HG02973 (cell line): ENCODE data around the gene APOL3.
"Not testable (repeated sequence)": the region's sequence is repeated elsewhere in the genome, so short reads cannot be mapped to it uniquely, and the experiment has no call there.

Experiments used
- ATAC-seq: cut with Tn5 transposase; IDR thresholded peaks from one replicate; pipeline ENCODE4 v1.9.1; 2021; ENCODE audit warnings: moderate library complexity; ENCODE audit not compliant: unreplicated experiment

The APOL3 gene

GRCh38 chr22:36162127-36163034 is 1.8 kb upstream of the APOL3 start:
- peak; percentile 50 for ATAC-seq

- not testable (repeated sequence) for ATAC-seq
Observed at GRCh38 chr22:36161793-36162126, 1.2 kb upstream of the APOL3 start.

- ATAC-seq = no peak
Observed at GRCh38 chr22:36156515-36157419, 3.8 kb downstream of the APOL3 start.

- ATAC-seq = no peak
Observed at GRCh38 chr22:36156119-36156514, 4.4 kb downstream of the APOL3 start.

GRCh38 chr22:36155702-36156101 is 4.9 kb downstream of the APOL3 start:
- ATAC-seq = no peak

GRCh38 chr22:36154423-36154945 is 6.1 kb downstream of the APOL3 start:
- no peak for ATAC-seq

GRCh38 chr22:36153501-36154422 is 6.8 kb downstream of the APOL3 start:
- ATAC-seq = no peak

- not testable (repeated sequence) for ATAC-seq
Observed at GRCh38 chr22:36152821-36153220, 7.7 kb downstream of the APOL3 start.

GRCh38 chr22:36152088-36152487 is 8.5 kb downstream of the APOL3 start:
- ATAC-seq = no peak

- ATAC-seq = no peak
Observed at GRCh38 chr22:36151006-36151595, 9.5 kb downstream of the APOL3 start.

- no peak for ATAC-seq
Observed at GRCh38 chr22:36149441-36149840, 11.1 kb downstream of the APOL3 start.

- no peak for ATAC-seq
Observed at GRCh38 chr22:36148411-36148810, 12.1 kb downstream of the APOL3 start.

- ATAC-seq = no peak
Observed at GRCh38 chr22:36147196-36147791, 13.3 kb downstream of the APOL3 start.

- no peak for ATAC-seq
Observed at GRCh38 chr22:36145881-36146280, 14.7 kb downstream of the APOL3 start.

GRCh38 chr22:36144886-36145541 is 15.5 kb downstream of the APOL3 start:
- ATAC-seq = no peak

GRCh38 chr22:36143956-36144355 is 16.6 kb downstream of the APOL3 start:
- no peak for ATAC-seq

GRCh38 chr22:36143066-36143815 is 17.3 kb downstream of the APOL3 start:
- no peak for ATAC-seq

- ATAC-seq = no peak
Observed at GRCh38 chr22:36141481-36141880, 19.1 kb downstream of the APOL3 start.
